Coronary artery (tissue), 2 donors: ENCODE measurements around the gene NAA15.
"Not testable (repeated sequence)": the region's sequence is repeated elsewhere in the genome, so short reads cannot be mapped to it uniquely, and the experiment has no call there.

ENCODE experiments used
- DNase-seq: peaks from one replicate; pipeline ENCODE4 v3.0.0-alpha.2; 2017; ENCODE audit warnings: low spot score
- H3K27ac ChIP-seq, 2 donors: fragments of 200-600 bp; sonication (generic); one replicate each; pipeline ENCODE4 v1.5.1; 2016 to 2019
- H3K4me3 ChIP-seq: fragments of 200-600 bp; sonication (generic); 2 replicates; pipeline ENCODE4 v1.5.1; 2016; ENCODE audit warnings: mild to moderate bottlenecking, moderate library complexity
- CTCF ChIP-seq: fragments of 200-600 bp; sonication (generic); IDR thresholded peaks from one replicate; pipeline ENCODE4 v1.5.1; 2019; ENCODE audit warnings: antibody characterized with exemption

NAA15 gene

GRCh38 chr4:139319571-139319970, 18.3 kb downstream of the NAA15 start:
- no peak for DNase-seq
- TF ChIP-seq CTCF: no peak
- H3K4me3 ChIP-seq: no peak overlapping the region
- no peak overlapping the region for H3K27ac ChIP-seq

GRCh38 chr4:139322070-139322469, 20.8 kb downstream of the NAA15 start:
- H3K4me3 ChIP-seq: not testable (repeated sequence)

GRCh38 chr4:139322541-139322940, 21.2 kb downstream of the NAA15 start:
- not testable (repeated sequence) for H3K4me3 ChIP-seq, H3K27ac ChIP-seq, DNase-seq

More at GRCh38 chr4:139322070-139322469, 20.8 kb downstream of the NAA15 start:
- not testable (repeated sequence) for DNase-seq, H3K27ac ChIP-seq

- H3K27ac ChIP-seq: no peak overlapping the region
- no peak for DNase-seq
- H3K4me3 ChIP-seq: no peak overlapping the region
- TF ChIP-seq CTCF: no peak
Measured at GRCh38 chr4:139324620-139325019, 23.3 kb downstream of the NAA15 start.

- no peak for DNase-seq
- Histone ChIP-seq H3K4me3 (no peak overlapping the region), H3K27ac (no peak overlapping the region)
- TF ChIP-seq CTCF: no peak
Measured at GRCh38 chr4:139329665-139330200, 28.4 kb downstream of the NAA15 start.

GRCh38 chr4:139330283-139330682, 29.0 kb downstream of the NAA15 start:
- no peak for DNase-seq
- Histone ChIP-seq H3K27ac (no peak overlapping the region), H3K4me3 (no peak overlapping the region)
- no peak for TF ChIP-seq CTCF

GRCh38 chr4:139331185-139331584, 29.9 kb downstream of the NAA15 start:
- Histone ChIP-seq H3K27ac (no peak overlapping the region), H3K4me3 (no peak overlapping the region)
- TF ChIP-seq CTCF: no peak
- no peak for DNase-seq

GRCh38 chr4:139333046-139333445, 31.7 kb downstream of the NAA15 start:
- no peak for DNase-seq

More at GRCh38 chr4:139333046-139333445, 31.7 kb downstream of the NAA15 start:
- H3K4me3 ChIP-seq: no peak overlapping the region
- TF ChIP-seq CTCF: no peak
- H3K27ac ChIP-seq: no peak overlapping the region
